C1 segment of cervical spinal cord (tissue), 14 donors: Measurements from ENCODE around the gene SCFD1.

ENCODE experiments used
- DNase-seq, 14 donors: peaks; one replicate each; lab custom pipeline; 2025; lab: John Stamatoyannopoulos, UW

SCFD1 gene

GRCh38 chr14:30754778-30755177 is 132.7 kb downstream of the SCFD1 start:
- no peak for DNase-seq

DNA sequence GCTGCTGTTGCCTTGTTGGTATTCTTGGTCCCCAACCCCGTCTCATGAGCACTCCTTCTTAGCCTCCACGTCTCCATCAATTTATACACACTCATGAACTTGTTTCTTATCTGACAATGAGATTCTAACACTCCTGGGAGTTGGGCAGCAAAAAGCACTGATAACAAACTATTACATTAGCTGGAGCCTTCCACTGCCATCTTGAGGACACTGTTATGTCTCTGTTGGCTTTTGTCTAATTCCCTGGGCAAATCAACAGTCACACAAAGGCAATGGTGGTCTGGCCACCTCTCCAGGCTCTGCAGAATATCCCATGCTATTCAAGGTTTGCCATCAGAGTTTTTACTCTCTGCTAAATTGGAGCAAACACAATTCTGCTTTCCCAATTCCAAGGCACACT is 134.5 kb downstream of the SCFD1 start:
- DNase-seq = no peak

GRCh38 chr14:30757082-30757481 is 135.0 kb downstream of the SCFD1 start:
- no peak for DNase-seq

DNA sequence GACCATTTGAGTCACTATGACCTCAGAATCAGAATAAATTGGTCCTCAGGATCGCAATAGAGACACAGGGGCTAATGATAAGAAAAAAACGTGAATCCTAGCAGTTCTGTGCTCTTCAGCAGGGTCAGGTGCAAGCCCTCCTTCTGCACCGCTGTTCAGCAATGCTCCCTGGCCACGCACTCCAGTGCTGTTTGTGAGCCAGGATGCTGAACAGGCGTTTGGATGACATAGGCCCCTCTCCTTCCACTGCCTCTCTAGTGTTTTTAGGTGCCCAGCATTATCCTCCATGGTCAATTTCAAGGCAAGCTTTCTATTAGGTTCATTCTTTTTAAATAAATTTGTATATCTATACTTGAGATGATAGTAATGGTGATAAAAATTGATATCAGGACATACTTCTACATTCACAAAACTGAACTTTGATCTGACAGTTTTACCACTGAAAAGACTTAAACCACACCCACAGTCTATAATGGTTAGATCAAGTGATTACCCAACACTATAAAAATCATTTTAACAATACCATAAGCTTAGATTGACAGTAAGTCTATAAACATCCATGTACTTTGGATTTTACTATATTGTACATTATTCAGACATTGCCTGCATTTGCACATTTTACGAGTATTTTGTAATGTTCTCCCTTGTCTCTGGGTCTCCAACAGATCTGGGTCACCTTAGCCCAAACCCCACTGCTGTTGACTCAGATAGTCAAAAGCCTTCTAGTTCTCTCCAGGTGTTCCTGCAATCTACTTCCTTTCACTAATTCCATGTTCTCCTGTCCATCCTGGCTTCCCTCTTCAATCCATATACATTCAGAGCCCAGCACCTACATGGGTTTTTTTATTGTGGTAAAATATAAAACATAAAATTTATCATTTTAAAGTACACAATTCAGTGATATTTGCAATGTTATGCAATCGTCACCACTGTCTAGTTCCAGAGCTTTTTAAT is 137.3 kb downstream of the SCFD1 start:
- DNase-seq = no peak

- no peak for DNase-seq
Measured at GRCh38 chr14:30763891-30764290, 141.8 kb downstream of the SCFD1 start.

GRCh38 chr14:30767624-30768023 is 145.5 kb downstream of the SCFD1 start:
- no peak for DNase-seq

DNA sequence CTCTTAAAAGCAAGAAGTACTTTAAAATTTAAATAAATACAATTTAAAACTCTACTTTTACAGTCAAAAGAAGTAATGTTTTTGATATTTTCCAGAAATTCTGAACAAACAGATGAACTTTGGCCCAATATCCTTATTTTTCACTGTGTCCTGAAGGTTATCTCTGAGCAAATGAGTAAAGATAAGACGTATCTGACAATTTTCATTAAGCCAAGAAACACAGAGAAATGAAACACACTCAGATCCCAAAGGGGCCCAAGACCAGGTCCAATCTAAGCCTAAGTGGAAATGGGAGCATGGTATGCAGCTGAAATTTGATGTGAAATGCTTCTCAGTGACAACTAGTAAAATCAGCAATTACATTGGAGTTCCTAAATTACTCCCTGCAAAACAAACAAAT is 146.7 kb downstream of the SCFD1 start:
- no peak for DNase-seq

GRCh38 chr14:30770376-30770775 is 148.3 kb downstream of the SCFD1 start:
- DNase-seq = no peak

- no peak for DNase-seq
Measured at GRCh38 chr14:30771595-30771994, 149.5 kb downstream of the SCFD1 start.

- no peak for DNase-seq
Measured at GRCh38 chr14:30779210-30779609, 157.1 kb downstream of the SCFD1 start.
